ENCODE measurements around the gene SOX8. TPM values are rescaled to one million over a fixed set of nuclear protein-coding genes. Genes with fewer than 3 reads are reported as not detected.

Gene SOX8
- total RNA-seq, 1 donor from 2014 or later, result under 0.01 TPM

GRCh38 chr16:1019231-1020090, 37.9 kb downstream of the SOX8 start:
- Histone ChIP-seq H3K4me3 (ENCODE audit: low read depth, low read length) (no peak overlapping the region), H3K36me3 (ENCODE audit: control insufficient read depth, insufficient read depth, low read length) (no peaks in the 10 kb centered on the region), H3K27me3 (ENCODE audit: control insufficient read depth, insufficient read depth, low read length) (no peaks in the 10 kb centered on the region)
- TF ChIP-seq, protein P1, sequence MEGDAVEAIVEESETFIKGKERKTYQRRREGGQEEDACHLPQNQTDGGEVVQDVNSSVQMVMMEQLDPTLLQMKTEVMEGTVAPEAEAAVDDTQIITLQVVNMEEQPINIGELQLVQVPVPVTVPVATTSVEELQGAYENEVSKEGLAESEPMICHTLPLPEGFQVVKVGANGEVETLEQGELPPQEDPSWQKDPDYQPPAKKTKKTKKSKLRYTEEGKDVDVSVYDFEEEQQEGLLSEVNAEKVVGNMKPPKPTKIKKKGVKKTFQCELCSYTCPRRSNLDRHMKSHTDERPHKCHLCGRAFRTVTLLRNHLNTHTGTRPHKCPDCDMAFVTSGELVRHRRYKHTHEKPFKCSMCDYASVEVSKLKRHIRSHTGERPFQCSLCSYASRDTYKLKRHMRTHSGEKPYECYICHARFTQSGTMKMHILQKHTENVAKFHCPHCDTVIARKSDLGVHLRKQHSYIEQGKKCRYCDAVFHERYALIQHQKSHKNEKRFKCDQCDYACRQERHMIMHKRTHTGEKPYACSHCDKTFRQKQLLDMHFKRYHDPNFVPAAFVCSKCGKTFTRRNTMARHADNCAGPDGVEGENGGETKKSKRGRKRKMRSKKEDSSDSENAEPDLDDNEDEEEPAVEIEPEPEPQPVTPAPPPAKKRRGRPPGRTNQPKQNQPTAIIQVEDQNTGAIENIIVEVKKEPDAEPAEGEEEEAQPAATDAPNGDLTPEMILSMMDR (IDR thresholded peaks at IDR 0.05; ENCODE audit: insufficient read depth, low read length, severe bottlenecking), result no peak
- DNase-seq (ENCODE audit: low read depth) (no peak), FAIRE-seq (no peak)

GRCh38 chr16:1020091-1020399, 38.5 kb downstream of the SOX8 start:
- no peak for DNase-seq (ENCODE audit: low read depth)
- Histone ChIP-seq H3K27me3 (ENCODE audit: control insufficient read depth, insufficient read depth, low read length) (no peaks in the 10 kb centered on the region), H3K36me3 (ENCODE audit: control insufficient read depth, insufficient read depth, low read length) (no peaks in the 10 kb centered on the region), H3K4me3 (ENCODE audit: low read depth, low read length) (no peak overlapping the region)
- TF ChIP-seq, protein P1 (IDR thresholded peaks at IDR 0.05; ENCODE audit: insufficient read depth, low read length, severe bottlenecking), result no peak
- no peak for FAIRE-seq

- H3K36me3 ChIP-seq (ENCODE audit: control insufficient read depth, insufficient read depth, low read length), result no peaks in the 10 kb centered on the region
- H3K27me3 ChIP-seq (ENCODE audit: control insufficient read depth, insufficient read depth, low read length), result no peaks in the 10 kb centered on the region
- TF ChIP-seq, protein P1 (IDR thresholded peaks at IDR 0.05; ENCODE audit: insufficient read depth, low read length, severe bottlenecking), result no peak
- DNase-seq (ENCODE audit: low read depth), result no peak
- FAIRE-seq, result no peak
- H3K4me3 ChIP-seq (ENCODE audit: low read depth, low read length), result no peak overlapping the region
Observed at GRCh38 chr16:1020591-1020990, 39.0 kb downstream of the SOX8 start.

DNA sequence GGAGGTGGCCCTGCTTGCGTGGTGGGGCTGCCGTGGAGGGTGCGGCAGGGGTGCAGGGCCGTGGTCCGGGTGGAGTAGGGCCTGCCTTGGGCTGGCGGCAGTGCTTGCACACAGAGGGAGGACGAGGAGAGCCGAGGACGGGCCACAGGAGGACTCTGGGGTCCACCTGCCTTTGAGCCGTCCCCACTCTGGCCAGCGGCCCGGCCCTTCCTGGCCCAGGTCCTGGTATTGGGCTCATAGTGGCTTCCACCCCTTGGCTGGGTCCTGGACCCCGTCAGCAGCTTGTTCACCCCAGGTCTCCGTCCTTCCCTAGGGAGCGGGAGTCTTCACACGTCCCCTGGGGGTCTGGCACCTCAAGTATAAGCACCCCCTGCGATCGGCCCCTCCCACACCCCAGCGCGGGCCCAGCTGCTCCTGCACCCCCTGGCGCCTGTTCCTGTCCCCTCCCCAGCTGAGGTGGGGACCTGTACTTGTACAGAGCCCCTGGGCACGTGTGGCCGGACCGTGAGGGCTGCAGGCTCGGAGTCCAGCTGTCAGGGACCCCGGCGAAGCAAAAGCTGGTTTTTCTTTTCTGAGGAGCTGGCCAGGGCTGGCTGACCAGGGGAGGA, 40.1 kb downstream of the SOX8 start:
- FAIRE-seq (no peak), DNase-seq (ENCODE audit: low read depth) (no peak)
- Histone ChIP-seq H3K36me3 (ENCODE audit: control insufficient read depth, insufficient read depth, low read length) (no peaks in the 10 kb centered on the region), H3K4me3 (ENCODE audit: low read depth, low read length) (no peak overlapping the region), H3K27me3 (ENCODE audit: control insufficient read depth, insufficient read depth, low read length) (no peaks in the 10 kb centered on the region)
- TF ChIP-seq, protein P1 (IDR thresholded peaks at IDR 0.05; ENCODE audit: insufficient read depth, low read length, severe bottlenecking), result no peak

DNA sequence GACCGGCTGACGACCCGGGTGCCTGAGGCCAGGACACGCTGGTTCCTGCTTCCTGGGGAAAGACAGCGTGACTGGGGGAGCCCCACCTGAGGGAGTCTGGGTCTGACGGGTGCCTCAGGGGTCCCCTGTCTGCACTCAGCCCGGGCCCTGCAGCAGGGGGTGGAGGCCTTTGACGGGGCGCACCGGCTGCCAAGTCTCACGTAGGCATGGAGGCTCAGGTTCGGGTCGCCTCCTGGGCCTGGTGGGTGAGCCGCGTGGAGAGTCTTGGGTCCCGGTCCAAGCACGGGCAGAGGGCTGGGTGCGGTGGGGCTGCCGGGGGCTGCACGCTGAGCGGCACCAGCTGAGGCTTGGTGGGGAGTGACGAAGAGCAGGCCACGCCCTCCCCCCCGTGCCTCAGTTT, 40.9 kb downstream of the SOX8 start:
- DNase-seq (ENCODE audit: low read depth) (no peak), FAIRE-seq (no peak)
- TF ChIP-seq, protein P1 (IDR thresholded peaks at IDR 0.05; ENCODE audit: insufficient read depth, low read length, severe bottlenecking), result no peak
- Histone ChIP-seq H3K4me3 (ENCODE audit: low read depth, low read length) (no peak overlapping the region), H3K27me3 (ENCODE audit: control insufficient read depth, insufficient read depth, low read length) (no peaks in the 10 kb centered on the region), H3K36me3 (ENCODE audit: control insufficient read depth, insufficient read depth, low read length) (no peaks in the 10 kb centered on the region)

Measured in bronchial epithelial cell (primary cell).